Hematopoietic multipotent progenitor cell treated with erythropoietin and hydrocortisone succinate and interleukin-3 and kit ligand, for 15 days (in vitro differentiated cells): ENCODE measurements around the gene C2orf81.
"Not testable (repeated sequence)": the region's sequence is repeated elsewhere in the genome, so short reads cannot be mapped to it uniquely, and the experiment has no call there.

Source experiments
- DNase-seq: peaks from one replicate; pipeline ENCODE4 v3.0.0-alpha.2; 2015; ENCODE audit warnings: low spot score

Gene C2orf81

GRCh38 chr2:74423231-74424095, 2.0 kb upstream of the C2orf81 start:
- DNase-seq: no peak

DNA sequence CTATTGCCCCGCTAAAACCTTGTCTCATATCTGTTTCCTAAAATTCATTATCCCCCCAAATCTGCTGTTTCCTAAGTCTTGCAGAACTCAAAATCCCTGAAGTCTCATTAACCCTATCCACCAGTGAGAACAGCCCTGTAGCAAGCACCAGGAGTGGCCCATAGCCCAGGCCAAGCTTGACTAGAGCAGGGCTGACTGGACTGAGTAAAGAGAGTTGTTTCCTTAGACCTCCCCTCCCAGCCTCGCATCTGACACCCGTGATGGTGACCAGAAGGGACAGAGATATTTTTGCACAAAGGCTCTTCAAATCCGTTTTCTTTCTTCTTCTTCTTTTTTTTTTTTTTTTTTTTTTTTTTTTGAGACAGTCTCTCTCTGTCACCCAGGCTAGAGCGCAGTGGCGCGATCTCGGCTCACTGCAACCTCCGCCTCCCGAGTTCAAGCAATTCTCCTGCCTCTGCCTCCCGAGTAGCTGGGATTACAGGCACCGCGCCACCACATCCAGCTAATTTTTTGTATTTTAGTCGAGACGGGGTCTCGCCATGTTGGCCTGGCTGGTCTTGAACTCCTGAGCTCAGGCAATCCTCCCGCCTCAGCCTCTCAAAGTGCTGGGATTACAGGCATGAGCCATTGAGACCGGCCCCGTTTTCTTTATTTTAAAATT, 846 bp downstream of the C2orf81 start:
- not testable (repeated sequence) for DNase-seq

- no peak for DNase-seq
Measured at GRCh38 chr2:74420006-74420405, 1.4 kb downstream of the C2orf81 start.

DNA sequence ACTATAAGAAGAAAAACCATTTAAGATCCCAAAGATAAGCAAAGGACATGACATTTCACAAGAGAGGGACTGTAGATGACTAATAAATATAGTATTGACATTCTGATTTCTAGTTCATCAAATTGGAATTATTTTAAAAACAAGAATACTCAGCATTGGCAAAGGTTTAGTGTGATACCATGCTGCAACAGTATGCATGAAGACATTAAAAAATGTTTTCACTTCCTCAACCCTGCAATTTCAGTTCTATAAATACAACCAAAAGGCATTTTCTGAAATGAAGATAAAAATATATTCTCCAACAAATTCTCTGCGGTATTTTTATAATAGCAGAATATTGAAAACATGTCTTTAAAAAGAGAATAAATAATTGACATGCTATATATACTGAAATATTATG, 2.1 kb downstream of the C2orf81 start:
- DNase-seq: no peak

DNA sequence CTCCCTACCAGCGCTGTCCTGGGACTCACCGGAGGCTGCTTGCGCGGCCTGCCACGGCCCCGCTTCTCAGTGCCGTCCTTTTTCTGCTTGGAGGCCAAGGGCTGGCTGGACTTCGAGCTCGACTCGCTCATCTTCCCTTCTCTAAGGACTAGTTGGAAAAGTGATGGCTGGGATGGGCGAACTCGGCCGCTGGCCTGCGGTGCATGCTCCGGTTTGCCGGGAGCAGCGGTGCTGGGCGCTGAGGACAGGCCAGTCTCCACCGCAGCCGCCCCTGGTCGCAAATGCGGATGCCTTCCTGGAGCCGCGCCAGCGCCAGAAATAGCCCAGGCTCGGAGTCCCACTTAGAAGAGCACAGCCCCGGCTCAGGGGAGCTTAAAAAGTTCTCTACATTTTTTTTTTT, 3.1 kb downstream of the C2orf81 start:
- DNase-seq: no peak

DNA sequence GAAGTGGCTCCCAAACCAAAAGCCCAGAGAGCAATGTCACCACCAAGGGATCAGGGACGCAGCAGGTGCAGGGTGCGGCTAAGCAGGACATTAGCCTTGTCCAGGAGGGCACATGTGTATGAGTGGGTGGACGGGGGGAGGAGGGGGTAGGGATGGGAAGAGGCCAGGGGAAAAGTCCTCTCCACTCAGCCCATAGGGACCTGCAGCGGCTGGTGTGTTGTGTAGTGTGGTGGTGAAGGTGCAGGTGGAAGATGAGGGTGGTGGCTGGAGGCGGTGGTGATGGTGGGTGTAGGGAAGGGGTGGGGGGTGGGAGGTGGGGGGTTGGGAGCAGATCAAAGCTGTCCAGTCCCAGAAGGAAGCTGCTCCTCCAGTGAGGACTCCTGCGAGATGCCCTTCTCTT, 3.7 kb downstream of the C2orf81 start:
- DNase-seq: no peak

DNA sequence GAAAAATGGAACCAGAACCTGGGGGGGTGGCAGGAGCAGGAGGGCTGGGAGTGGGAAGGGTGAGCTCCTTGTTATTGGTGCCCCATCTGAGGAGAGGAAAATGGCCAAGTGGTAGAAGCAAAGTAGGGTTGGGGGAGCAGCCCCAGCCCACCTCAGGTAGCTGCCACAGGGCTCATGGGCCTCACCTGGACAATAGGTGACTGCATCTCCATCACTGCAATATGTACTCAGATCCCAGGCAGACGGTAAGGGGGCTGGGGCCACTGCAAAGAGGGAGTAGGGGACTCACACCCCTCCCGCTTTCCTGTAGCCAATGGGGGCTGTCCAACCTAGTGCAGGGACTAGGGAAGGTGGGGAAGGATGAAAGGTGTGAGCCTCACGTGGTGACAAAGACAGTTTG, 4.2 kb downstream of the C2orf81 start:
- DNase-seq: no peak

DNA sequence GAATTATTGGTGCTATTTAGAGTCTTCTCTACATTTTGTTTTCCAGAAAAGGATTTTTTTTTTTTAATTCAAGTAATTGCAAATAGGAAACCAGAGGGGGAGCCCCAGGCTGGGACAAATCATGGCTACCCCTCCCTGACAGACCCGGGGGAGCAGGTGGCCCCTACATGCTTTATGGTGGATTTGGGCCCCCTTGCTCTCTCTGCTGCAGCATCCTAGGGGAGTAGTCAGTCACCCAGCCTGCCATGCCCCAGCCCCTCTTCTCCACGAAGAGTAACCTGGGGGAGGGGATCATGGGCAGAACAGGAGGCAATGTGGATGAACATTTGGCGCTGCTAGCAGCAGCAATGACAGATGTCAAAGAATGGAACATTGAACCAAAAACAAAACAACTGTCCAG, 4.6 kb downstream of the C2orf81 start:
- DNase-seq: no peak

- DNase-seq: no peak
Measured at GRCh38 chr2:74415762-74416395, 5.5 kb downstream of the C2orf81 start.

DNA sequence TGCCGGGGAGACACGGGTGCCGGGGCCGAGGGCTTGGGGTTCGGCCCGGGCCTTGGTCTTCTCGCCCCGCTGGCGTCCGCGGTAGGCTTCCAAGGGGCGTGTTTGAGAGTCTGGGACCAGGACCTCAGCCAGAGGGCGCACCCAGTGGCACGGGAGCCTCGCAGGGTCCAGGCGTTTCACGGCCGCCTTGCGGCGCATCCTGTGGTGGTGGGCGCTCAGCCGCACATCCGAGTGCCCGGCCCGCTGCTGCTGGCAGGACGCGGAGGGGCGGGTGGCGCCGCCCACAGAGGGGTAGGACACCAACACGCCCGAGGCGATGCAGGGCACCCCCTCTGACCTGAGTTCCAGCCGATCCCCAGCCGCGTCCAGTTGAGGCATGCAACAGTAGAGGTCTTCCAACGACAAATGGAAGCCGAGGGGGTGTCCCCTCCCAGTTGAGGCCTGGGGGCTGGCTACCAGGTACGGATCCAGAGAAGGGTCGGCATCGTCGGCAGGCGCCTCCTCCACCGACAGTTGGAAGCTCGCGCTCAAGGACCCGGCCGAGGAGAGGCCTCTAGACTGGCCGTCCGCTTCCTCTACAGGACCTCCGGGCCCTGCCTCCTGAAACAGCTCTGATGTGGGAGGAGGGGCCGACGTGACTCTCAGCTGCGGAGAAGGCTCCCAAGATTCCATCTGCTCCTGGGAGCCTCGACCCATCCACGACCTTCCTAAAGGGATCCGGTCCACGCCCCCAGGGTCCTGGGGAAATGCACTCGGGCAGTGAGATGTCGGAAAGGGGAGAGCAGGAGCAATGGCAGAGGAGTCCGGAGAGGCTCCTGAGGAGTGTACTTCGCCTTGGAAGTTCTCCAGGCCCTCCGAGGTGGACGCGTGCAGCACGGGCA, 6.3 kb downstream of the C2orf81 start:
- no peak for DNase-seq

DNA sequence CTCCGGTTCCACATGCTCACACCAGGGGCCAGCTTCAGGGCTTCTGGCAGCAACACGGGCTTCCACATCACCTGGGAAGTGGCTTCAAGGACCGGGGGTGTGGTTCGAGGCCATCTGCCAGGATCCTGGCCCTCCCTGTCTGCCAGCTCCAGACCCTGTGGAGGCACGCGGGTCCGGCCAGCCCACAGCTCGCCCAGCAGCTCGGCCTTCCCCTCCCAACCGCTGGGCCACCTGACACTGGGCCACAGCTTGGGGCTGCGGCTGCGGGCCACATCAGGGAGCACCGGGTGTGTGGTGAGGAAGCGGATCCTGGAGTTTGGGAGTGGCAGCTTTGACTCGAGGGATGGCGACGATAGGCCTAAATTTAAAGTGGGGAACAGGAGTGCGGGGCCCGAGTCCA, 7.0 kb downstream of the C2orf81 start:
- DNase-seq: no peak

GRCh38 chr2:74413001-74413698, 8.3 kb downstream of the C2orf81 start:
- DNase-seq: no peak

DNA sequence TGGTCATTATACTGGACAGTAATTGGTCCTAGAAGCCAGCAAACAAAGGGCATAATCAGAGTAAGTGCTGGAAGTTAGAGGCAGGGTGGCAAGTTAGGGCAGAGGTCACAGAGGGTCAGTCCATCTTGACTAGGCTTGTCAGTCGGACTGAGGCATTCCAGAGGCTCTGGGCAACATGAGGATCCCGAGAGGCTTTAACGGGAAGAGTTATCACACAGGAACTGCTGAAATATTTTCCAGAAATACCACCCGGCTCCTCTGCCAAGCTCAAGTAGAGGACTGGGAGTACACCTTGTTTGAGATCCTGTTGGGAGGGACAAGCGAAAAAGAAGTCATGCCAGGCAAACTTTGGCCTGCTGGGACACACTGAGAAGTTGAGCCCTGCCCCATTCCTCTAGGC, 13.7 kb downstream of the C2orf81 start:
- DNase-seq: no peak

GRCh38 chr2:74406035-74406434, 15.4 kb downstream of the C2orf81 start:
- no peak for DNase-seq

DNA sequence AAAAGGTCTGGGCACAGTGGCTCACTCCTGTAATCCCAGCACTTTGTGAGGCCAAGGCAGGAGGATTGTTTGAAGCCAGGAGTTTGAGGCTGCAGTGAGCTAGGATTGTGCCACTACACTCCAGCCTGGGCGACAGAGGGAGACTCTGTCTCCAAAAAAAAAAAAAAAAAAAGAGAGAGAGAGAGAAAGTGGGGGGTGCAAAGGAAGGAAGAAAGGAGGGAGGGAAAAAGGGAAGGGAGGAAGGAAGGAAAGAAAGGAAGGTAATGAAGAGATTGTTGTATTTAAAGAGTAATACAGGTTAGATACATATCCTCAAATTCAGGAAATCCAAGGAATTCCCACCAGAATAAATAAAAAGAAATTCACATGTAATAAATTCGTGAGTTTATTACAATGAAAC, 19.5 kb downstream of the C2orf81 start:
- DNase-seq: no peak

- peak; percentile 41 for DNase-seq
Measured at GRCh38 chr2:74399785-74400184, 21.6 kb downstream of the C2orf81 start.

- no peak for DNase-seq
Measured at GRCh38 chr2:74396149-74396548, 25.3 kb downstream of the C2orf81 start.

GRCh38 chr2:74393525-74393924, 27.9 kb downstream of the C2orf81 start:
- DNase-seq: no peak

- no peak for DNase-seq
Measured at GRCh38 chr2:74392449-74392743, 29.0 kb downstream of the C2orf81 start.

- DNase-seq: peak; percentile 92
Measured at GRCh38 chr2:74391580-74392448, 29.6 kb downstream of the C2orf81 start.

DNA sequence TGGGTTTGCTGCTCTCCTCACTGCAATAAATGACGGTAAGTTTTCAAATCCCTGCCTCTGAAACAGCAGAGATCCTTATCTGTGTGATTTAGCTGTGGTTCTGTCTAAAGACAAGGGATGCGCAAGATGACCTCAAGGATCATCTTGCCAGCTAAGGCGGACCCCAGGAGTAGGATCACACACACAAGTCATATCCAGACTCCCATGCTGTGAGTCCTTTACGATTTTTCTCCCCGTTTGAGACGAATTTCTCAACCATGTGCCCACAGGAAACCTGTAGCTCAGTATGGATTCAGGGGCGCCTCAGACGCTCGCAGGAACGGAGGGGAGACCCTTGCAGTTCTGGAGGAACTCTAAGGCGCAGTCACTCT, 30.2 kb downstream of the C2orf81 start:
- DNase-seq: no peak
